GM18519 (cell line): ENCODE data around the gene PTGES3.
"Not testable (repeated sequence)": the region's sequence is repeated elsewhere in the genome, so short reads cannot be mapped to it uniquely, and the experiment has no call there.

ENCODE experiments used
- ATAC-seq: cut with Tn5 transposase; IDR thresholded peaks from one replicate; pipeline ENCODE4 v1.9.1; 2021; ENCODE audit warnings: mild to moderate bottlenecking, moderate library complexity; ENCODE audit not compliant: unreplicated experiment, low FRiP score

Gene PTGES3

GRCh38 chr12:56688129-56688845, at the start of gene PTGES3:
Gene PTGES3 (minus strand): TSS chr12:56688284. CDS start chr12:56687999, 285 bp downstream.
- ATAC-seq: peak; percentile 43

GRCh38 chr12:56728139-56728861, 40.2 kb upstream of the PTGES3 start:
- ATAC-seq: no peak

GRCh38 chr12:56726196-56726675, 38.2 kb upstream of the PTGES3 start:
- not testable (repeated sequence) for ATAC-seq

- ATAC-seq: no peak
Measured at GRCh38 chr12:56725723-56726102, 37.6 kb upstream of the PTGES3 start.

- peak; percentile 88 for ATAC-seq
Measured at GRCh38 chr12:56724972-56725722, 37.1 kb upstream of the PTGES3 start, which contains the start of gene NACA. Gene NACA (minus strand): TSS chr12:56725299. CDS start chr12:56724521, 778 bp downstream.

GRCh38 chr12:56724701-56724971, 36.6 kb upstream of the PTGES3 start:
- no peak for ATAC-seq

- no peak for ATAC-seq
Measured at GRCh38 chr12:56723889-56724700, 36.0 kb upstream of the PTGES3 start.

- no peak for ATAC-seq
Measured at GRCh38 chr12:56723352-56723751, 35.3 kb upstream of the PTGES3 start.

GRCh38 chr12:56722832-56723231, 34.7 kb upstream of the PTGES3 start:
- no peak for ATAC-seq

- ATAC-seq: no peak
Measured at GRCh38 chr12:56721721-56722120, 33.6 kb upstream of the PTGES3 start.

GRCh38 chr12:56721216-56721615, 33.1 kb upstream of the PTGES3 start:
- ATAC-seq: no peak

GRCh38 chr12:56720731-56721151, 32.7 kb upstream of the PTGES3 start:
- ATAC-seq: no peak

- no peak for ATAC-seq
Measured at GRCh38 chr12:56719056-56719455, 31.0 kb upstream of the PTGES3 start.

GRCh38 chr12:56718636-56719035, 30.6 kb upstream of the PTGES3 start:
- no peak for ATAC-seq

GRCh38 chr12:56718149-56718548, 30.1 kb upstream of the PTGES3 start:
- no peak for ATAC-seq

GRCh38 chr12:56716933-56717880, 29.1 kb upstream of the PTGES3 start:
- no peak for ATAC-seq

- no peak for ATAC-seq
Measured at GRCh38 chr12:56716458-56716857, 28.4 kb upstream of the PTGES3 start.

GRCh38 chr12:56715798-56716197, 27.7 kb upstream of the PTGES3 start:
- no peak for ATAC-seq

- no peak for ATAC-seq
Measured at GRCh38 chr12:56714431-56714929, 26.4 kb upstream of the PTGES3 start.
